ENCODE results near the gene CCDC171. TPM values are rescaled to one million over a fixed set of nuclear protein-coding genes. Genes with fewer than 3 reads are reported as not detected.

CCDC171 gene
- total RNA-seq, 1 experiment from 2014 or later: 2.6 TPM

DNA sequence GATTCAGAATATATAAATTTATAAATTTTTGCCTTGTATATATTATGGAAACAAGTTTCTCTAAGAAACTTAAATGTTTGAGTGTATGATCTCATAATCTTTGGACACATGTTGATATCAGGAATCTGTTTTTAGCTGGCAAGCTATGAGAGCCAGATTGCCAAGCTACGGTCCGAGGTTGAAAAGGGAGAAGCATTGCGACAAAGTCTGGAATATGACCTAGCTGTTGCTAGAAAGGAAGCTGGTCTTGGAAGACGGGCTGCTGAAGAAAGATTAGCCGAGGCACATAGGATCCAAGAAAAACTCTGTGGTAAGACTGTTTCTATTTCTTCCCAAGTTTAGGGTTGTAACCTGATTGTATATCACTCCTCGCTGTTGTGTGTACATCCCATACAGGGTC lies 25.9 kb downstream of the CCDC171 start:
- ChIA-PET CTCF (no interaction called here), RAD21 (ENCODE audit: low non-redundant PET in 1 of 2, low total read pairs in 2 of 2, uncharacterized antibody in 2 of 2, unreplicated experiment in 2 of 2) (no interaction called here), POLR2A (no interaction called here)
- Histone ChIP-seq H3K79me2 (ENCODE audit: insufficient read depth, low read length) (no peaks in the 10 kb centered on the region), H3K4me1 (ENCODE audit: control insufficient read depth in 1 of 2, insufficient read depth in 2 of 2, low read length in 2 of 2) (no peaks in the 10 kb centered on the region), H3K4me2 (ENCODE audit: low read length) (no peak overlapping the region), H3K27ac (ENCODE audit: low read depth, low read length) (no peak overlapping the region), H3K36me3 (ENCODE audit: control insufficient read depth in 1 of 2, insufficient read depth in 2 of 2, low read length in 2 of 2) (no peaks in the 10 kb centered on the region), H2AFZ (ENCODE audit: low read depth, low read length, poor library complexity, severe bottlenecking) (no peak overlapping the region), H3K9ac (ENCODE audit: low read length) (no peak overlapping the region), H3K4me3 (replicated peaks in 1 of 2; ENCODE audit: low read depth in 1 of 2, low read length in 2 of 2) (no peak overlapping the region), H3K9me2 (ENCODE audit: insufficient read depth) (no peaks in the 10 kb centered on the region), H3K27me3 (ENCODE audit: insufficient read depth, low read length) (no peaks in the 10 kb centered on the region), H4K20me1 (ENCODE audit: insufficient read depth) (no peaks in the 10 kb centered on the region), H3K9me3 (ENCODE audit: control insufficient read depth in 1 of 2, insufficient read depth in 1 of 2, low read depth in 1 of 2, low read length in 2 of 2) (no peaks in the 10 kb centered on the region)
- no peak for DNase-seq (ENCODE audit: low read depth, low spot score)
- intact Hi-C loops (cut with micrococcal nuclease): no loop called here
- no peak for ATAC-seq
- no TSS peak for BruUV-seq (replicated peaks)
- TF ChIP-seq TCF7L2 (IDR thresholded peaks at IDR 0.05; ENCODE audit: borderline replicate concordance, extremely low read depth, insufficient read depth, insufficient read length) (no peak), ELF1 (IDR thresholded peaks at IDR 0.05; ENCODE audit: borderline replicate concordance, low read depth) (no peak), ZNF274 (IDR thresholded peaks at IDR 0.05; ENCODE audit: low read depth, low read length) (no peak), ZFX (IDR thresholded peaks at IDR 0.05) (no peak), EGR1 (IDR thresholded peaks at IDR 0.05; ENCODE audit: low read depth) (no peak), ZBTB33 (IDR thresholded peaks at IDR 0.05; ENCODE audit: extremely low read depth, insufficient replicate concordance, low read length) (no peak), YY1 (IDR thresholded peaks at IDR 0.05; ENCODE audit: extremely low read depth, insufficient replicate concordance, low read depth, low read length) (no peak), SIN3A (IDR thresholded peaks at IDR 0.05; ENCODE audit: low read depth) (no peak), SP1 (IDR thresholded peaks at IDR 0.05; ENCODE audit: low read depth) (no peak), MAX (IDR thresholded peaks at IDR 0.05) (no peak), CTCF (IDR thresholded peaks at IDR 0.05 in 2 of 3, conservative IDR thresholded peaks at IDR 0.05 in 1 of 3; ENCODE audit: borderline replicate concordance in 1 of 3, insufficient read depth in 1 of 3, low read depth in 2 of 3, low read length in 2 of 3) (no peak), EZH2phosphoT487 (IDR thresholded peaks at IDR 0.05; ENCODE audit: borderline replicate concordance) (no peak), FOSL1 (IDR thresholded peaks at IDR 0.05; ENCODE audit: low read depth) (no peak)
